ENCODE results near the gene HOXD9.

HOXD9 gene

DNA sequence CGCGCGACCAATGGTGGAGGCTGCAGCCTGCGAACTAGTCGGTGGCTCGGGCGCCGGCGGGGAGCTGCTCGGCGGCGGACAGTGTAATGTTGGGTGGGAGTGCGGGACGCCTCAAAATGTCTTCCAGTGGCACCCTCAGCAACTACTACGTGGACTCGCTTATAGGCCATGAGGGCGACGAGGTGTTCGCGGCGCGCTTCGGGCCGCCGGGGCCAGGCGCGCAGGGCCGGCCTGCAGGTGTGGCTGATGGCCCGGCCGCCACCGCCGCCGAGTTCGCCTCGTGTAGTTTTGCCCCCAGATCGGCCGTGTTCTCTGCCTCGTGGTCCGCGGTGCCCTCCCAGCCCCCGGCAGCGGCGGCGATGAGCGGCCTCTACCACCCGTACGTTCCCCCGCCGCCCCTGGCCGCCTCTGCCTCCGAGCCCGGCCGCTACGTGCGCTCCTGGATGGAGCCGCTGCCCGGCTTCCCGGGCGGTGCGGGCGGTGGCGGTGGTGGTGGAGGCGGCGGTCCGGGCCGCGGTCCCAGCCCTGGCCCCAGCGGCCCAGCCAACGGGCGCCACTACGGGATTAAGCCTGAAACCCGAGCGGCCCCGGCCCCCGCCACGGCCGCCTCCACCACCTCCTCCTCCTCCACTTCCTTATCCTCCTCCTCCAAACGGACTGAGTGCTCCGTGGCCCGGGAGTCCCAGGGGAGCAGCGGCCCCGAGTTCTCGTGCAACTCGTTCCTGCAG lies at the start of gene HOXD9:
HOXD9 (plus strand) TSS at position 37 of the 728 bp plus-strand sequence; CDS start at position 87, 50 bp downstream.
- no peak for DNase-seq

DNA sequence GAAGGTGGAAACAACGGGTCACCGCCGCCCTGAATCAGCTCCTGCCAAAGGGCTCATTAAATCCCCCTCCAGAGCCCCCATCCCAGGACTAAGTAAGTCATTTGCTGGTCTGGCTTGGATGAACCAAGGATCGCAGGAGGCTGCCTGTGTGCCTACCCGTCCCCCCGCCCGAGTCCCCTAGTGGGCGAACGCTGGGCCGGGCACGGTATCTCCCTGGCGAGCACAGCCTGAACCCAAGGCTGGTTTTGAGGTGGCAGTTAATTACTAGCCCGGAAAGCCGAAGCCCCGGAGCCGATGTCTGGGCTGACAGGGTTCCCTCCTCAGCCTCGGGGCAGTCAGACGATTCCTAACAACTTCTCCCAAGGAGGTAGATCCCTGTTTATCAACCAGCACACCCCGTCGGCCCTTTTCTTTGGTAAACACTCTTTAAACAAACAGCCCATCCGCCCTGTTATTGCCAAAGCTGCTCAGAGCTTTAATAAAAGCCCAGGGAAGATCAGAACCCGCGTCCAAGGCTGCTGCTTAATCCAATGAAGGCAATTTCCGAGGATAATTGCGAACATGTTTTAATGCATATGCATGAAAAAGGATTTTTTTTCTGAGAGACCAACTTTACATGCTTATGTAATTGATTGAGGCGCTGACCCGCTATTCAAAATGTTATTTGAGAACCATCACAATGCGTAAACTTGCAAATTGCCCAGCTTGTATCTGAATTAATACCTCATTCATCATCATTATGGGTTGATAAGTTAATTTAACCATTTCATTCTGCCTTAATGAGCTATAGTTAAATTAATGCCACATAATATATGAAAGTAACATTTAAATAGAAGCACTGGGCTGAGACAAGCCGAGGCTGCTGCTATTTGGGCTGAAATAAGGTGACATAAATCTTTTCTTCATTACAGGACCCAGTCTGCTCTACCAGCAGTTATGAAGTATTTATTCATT lies 49.3 kb upstream of the HOXD9 start:
- no peak for DNase-seq

DNA sequence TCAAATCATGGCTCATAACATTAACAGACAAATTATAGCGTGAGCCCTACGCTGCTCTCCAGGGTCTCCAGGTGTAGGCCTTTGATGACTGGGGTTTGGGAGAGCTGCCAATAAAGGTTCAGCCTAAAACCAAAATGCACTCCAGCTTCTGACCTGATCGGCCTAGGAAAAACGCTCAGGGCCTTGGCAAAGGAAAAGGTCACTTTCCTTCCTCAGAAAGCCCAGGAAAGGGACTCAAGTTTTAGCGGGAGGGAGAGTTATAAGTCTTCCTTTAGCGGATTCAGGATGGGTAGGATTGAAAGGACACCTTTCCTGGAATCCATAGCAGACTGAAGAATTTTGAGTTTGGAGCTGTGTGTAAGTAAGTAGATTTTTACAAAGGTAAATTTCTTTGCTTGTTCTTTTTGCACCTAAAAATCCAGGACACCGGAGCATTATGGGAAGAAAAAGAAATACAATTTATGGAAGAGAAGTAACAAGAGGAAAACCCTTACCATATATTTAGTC lies 47.5 kb upstream of the HOXD9 start:
- no peak for DNase-seq

DNA sequence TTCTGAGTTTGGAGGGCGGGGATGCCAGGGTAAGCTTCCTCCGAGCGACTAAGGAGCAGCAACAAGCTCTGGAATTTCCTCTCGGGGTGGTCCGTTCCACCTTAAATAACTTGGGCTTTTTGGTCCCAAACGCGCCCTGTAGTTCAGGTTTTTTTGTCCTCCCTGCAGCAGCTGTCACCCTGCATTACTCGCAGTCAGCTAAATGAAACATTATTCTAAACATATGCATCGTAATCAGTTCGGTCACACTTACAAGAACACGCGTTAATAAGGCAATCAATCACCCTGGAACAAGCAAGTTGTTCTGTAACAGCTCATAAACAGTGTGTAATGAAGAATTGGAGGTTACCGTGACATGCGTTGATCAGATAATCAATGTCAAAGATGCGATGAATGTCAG lies 47.0 kb upstream of the HOXD9 start:
- no peak for DNase-seq

DNA sequence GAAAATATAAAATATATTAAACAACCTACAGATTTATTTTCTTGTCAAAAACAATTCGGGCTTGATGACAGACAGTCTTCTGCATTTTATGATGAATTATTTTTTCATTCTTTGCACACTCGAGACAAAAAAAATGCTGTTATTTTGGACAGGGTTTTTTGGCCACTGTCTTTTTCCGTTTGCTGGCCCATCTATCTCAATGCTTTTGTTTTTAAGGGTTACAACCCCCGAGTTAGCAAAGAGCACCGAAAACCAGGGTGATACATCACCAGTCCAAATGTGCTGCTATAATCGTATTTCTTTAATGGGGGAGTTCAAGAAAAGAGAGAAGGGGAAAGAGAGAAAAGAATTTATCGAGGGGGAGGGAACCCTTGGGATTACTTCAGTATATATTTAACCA lies 46.5 kb upstream of the HOXD9 start:
- no peak for DNase-seq

DNA sequence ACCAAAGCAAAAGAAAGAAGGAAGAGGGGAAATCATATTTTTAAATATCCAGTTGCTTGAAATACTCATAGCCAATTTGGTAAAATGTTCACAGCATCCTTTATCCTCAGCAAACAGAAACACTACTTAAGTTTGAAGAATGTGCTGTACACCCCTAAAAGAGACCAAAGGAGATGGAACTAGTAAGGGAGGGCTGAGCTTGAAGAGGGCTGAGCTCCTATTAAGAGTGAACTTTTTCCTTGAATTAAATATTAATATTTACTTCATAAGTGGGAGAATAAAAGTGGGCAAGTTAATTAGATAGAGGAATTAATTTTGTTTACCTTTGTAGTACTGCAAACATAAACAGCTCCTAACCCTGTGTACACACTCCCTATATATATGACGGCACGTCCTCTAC lies 45.7 kb upstream of the HOXD9 start:
- no peak for DNase-seq

DNA sequence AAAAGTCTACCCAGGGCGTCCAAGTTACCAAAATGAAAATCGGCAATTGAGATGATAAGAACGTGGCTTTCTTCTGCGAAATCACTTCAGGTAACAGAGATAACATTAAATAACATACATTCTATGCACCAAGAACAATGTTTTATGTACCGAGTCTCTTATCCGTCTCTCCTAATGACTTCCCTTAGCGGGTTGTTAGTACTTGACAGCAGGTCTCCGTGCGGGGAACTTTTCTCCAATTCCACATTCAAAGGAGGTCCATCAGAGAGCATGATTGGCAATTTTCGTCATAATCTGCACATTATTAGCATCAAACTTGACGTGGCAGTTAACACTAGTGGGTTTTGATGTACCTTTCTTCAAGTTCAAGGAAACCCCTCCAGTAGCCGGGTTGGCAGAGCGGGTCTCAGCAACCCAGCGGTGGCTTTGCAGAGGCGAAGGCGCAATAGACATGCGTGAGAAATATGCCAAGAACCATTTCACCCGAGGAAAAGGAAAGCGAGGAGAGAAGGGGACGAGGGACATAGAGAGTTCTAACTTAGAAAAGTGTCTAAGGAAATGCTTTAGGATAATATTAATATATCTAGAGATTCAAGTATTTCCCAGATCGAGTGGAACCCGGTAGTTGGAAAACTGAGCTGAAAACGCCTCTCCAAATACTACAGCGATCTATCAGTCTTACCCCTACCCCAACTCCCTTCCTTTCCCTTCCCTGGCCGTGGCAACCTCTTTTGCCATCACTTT lies 43.8 kb upstream of the HOXD9 start:
- DNase-seq = no peak

DNA sequence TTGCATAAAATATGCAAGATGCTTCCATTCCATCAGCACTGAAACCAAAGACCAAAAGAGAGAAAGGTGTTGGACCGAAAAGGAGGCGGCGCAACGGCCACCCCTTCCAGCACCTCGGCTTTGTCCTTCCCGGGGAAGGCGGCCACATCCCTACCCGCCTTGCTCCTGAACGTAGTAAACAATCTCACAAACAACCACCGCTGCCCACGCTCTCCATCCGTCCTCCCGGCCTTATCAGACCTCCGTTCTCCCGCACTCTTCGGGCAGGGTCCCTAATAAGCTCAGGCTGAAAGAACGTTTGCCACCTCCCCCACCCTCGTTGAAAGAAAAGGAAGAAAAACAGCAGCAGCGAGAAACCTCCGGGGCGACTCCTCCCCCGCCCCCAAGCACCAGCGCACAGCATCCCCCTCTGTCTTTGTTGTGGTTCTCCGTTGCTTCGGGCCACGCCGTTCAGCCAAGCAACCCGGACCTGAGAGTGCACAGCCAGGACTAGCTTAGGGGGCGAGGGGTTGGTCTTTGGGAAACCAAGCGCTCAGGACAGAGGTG lies 43.2 kb upstream of the HOXD9 start:
- DNase-seq = no peak

DNA sequence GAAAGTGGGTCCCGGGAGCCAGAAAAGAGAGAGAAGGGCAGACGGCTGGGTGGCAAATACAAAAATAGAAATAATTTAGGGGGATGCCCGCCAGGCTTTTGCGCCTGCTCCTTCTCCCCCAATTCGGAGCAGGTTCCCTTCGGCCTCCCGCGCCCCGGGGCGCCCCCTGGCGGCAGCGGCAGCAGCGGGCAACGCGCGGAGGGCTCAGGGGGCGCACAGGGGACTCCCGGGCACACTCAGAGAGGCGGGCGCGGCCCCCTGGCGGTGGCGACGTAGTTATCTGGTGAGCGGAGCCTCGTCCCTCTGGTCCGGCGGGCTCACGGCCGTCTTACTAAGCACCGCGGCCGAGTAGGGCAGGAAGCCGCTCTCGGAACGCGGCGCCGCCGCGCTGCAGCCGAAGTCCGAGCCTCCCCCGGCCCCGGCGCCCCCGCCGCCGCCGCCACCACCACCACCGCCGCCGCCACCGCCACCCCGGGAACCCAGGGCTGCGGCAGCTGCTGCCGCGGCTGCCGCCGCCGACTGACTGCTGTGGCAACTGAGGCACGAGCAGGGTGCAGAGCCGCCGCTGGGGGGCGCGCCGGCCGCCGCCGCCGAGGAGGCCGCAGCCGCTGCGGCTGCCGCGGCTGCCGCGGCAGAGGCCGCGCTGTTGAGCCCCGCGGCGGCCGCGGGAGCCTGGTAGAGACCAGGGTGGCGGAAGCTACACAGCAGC lies 42.5 kb upstream of the HOXD9 start:
- no peak for DNase-seq

DNA sequence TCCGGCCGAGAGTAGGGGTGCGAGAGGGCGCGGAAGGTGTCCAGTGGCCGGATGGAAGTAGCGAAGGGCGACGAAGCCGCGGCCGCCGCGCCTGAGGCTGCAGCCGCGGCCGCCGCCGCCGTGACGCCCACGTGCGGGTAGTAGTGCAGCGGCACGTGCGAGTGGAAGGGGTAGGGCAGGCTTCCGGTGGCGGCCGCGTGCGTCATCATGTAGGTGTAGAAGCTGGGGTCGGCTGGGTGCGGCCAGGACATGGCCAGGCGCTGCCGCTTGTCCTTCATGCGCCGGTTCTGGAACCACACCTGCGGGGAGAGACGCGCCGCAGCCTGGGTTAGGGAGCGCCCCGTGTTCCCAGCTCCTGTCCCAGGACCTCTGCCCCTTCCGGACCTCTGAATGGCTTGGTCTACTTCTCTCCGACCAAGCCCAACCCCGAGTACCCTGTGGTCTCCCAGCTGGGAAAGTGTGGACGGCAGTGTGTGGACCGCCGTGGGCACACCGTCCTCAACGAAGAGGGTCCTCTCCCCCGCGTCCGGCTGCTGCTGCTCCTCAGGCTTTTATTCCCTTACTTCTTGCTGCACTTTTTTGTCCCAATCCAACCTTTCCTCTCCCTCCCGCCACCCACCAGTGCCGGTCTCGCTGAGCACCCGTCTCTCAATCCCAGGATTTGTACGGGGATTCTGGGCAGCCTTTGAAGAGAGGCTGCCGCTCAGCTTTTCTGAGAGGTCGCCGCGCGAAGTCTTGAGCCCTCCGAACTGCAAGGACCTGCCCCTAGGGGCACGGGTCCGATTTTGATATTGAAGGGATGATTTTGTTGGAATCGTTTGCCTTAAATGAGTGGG lies 41.8 kb upstream of the HOXD9 start:
- no peak for DNase-seq

DNA sequence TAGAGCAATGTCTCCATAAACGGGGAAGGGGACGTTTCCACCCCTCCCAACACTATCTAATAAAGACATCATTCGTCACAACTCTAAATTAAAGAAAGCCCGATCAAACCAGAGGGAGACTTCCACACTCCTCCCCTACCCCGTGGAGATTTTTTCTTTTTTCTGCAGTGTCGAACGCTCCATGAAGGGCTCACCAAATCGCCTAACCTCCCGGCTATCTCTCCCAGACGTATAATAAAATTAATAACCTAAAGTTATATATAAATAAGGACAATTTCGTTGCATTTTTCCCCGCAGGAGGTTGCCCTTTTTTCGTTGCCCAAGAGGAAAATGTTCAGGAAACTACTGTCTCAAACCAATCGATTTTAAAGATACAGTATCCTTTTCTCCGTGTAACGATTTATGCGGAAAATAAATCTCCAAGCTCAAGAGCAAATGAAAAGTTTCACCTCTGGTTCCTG lies 41.1 kb upstream of the HOXD9 start:
- no peak for DNase-seq

DNA sequence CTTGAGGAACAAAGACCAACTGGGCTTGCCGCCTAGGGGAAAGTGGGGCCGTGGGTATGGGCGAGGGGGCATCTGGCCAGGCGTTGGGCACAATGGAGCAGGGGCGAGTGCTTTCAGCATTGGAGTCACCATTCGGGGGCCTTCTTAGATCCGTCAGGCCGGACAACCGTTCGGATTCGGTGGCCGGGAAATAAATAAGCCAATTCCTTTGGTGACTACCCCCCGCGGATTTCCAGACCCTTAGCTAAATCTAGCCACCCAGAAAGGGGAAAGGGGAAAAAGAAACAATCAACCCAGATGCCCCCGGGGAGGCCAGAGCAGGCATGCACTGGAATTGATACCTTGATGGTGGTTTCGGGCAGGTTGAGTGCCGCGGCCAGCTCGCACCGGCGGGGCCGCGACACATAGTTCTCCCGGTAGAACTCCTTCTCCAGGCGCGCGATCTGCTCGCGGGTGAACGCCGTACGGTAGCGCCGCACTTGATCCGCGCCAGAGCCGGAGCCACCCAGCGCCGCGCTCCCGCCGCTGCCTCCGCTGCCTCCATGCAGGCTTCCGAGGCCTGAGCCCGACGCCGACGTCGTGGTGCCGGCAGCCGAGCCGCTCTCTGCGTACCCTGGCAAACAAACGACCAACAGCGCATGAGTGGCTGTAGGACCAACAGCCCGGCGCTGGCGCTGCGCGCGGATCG lies 40.5 kb upstream of the HOXD9 start:
- DNase-seq = no peak

DNA sequence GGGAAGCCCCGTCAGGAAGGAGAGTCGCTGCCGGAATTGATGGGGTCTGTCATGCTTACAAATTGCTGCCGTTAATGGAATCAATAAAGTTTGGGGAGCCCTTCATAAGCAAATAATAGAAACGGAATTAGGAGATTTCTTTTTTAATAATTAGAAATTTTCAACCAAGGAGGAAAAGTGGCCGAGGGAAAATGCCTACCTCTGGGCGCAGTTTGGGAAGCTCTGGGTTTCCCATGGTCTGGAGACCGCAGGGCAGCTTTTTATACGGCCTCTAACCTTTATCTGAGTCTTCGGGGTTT lies 40.0 kb upstream of the HOXD9 start:
- no peak for DNase-seq

DNA sequence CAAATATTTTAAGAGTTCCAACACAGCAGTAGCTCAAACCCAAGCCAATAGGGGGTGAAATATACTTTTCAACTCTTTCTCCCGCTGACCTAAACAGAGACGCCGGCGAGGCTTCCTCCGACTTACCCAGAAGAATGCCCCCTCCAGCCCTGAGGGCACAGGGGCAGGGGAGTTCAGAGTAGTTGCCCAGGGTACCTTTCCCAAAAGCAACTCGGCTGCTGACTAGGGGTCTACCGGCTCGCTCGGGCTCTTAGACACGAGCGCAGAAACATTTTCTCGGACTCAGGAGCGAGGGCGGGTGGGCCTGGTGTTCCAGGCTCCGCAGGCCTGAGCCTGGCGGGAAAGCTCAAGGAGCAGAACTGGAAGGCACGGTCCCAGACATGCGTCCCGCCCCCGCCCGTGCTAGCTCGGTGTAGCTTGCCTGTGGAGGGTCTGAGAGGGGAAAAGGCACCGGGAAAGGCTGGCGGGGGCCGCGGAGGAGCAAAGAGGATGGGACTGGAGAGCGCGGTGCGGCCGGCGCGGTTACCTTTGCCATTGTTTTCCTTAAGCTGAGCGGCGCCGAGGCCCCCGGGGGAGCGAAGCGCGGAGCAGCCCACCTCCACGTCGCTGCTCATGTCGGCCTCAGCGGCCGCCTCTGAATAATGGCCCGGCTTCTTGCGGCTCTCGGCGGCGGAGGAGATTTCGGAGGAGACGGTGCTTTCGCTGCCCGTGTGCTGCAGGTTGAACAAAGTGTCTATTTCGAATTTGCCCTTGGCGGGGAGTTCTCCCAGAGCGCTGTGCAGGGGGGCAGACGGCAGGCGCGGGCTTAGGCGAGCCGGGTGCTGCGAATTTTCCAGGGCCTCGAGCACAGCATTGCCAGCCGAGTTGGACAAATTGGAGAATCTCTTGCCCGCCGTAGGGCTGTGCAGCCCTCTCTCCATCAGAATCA lies 39.4 kb upstream of the HOXD9 start:
- DNase-seq = no peak

DNA sequence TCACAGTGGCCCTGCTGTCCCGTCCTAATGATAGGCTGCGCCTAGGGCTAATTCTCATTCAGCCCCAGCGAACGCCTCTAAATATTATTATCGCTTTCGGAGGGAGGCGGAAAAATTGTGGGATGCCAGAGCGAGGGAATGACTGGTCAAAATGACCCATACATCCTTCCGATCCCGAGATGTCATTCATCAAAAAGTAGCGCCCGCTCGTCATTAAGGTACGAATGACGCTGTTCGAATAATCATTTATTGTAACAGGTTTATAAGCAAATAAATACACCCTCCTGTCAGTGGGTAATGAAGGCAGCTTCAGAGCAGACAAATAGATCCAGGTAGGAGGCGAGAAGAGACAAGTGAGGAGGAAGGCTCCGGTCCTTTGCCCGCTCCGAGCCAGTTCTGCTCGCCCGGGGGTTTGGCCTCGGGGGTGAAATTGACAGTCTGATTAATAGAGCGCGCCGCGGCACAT lies 38.7 kb upstream of the HOXD9 start, which contains the start of gene EVX2:
EVX2 (minus strand) TSS at position 167 of the 466 bp plus-strand sequence. CDS start 186 bp downstream, outside the sequence.
- no peak for DNase-seq

DNA sequence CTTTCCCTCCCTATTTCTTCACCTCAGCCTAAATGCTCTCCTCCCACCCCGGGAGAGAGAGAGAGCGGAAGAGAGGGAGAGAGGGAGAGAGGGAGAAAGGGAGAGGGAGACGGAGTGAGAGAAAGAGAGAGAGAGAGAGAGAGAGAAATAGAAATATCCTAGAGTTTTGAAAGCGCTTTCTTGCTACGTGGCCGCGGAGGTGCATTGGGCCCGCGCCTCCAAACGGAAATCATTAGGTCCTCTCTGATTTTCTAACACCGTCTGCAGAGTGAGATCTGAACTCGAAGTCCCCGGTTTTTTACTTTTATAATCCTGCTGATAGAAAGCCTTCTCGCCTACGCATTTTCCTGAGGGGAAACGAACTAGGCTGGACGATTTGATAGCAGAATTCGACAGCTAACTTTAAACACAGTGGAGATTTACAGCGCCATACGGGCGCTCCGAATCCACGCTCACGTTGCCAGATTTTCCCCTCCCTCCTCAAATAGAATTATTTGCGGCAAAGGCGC lies 37.9 kb upstream of the HOXD9 start:
- no peak for DNase-seq

DNA sequence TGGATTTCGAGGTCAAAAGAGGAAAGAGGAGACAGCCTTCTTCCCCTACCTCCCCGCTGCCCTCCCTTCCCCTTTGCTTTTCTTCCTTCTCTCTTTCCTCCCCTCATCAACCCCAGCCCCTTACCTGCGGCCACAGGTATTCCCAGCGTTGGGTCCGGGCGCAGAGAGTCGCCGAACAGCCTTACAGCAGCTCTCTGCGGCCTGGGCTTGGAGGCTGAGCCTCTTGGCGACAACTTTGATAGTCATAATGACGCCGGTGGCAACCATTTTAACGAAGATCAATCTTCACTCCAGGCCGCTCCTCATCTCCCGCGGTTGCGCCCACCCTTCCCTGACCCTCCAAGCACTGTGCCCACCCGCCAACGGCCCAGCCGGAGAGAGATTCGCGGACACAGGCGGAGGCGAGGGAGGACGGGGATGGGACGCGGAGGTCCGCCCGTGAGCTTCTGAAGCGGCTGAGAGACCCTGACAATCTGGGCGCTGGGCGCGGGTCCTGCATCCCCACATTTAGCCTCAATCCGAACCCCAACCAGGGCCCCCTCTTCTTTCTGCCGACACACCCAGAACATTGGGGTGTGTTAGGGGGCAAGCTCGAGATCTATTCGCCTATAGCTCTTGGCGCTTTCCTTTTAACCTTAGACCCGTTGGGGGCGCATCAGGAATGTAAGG lies 37.3 kb upstream of the HOXD9 start:
- no peak for DNase-seq
